Endothelial cell of umbilical vein (primary cell): Measurements from ENCODE around the gene MPZ. TPM values are rescaled to one million over a fixed set of nuclear protein-coding genes. Genes with fewer than 3 reads are reported as not detected.

Experiments used
- BruUV-seq: library from RNA; stranded (reverse); fragments of 400-500 nt; replicated peaks from 2 replicates; lab custom pipeline; 2021; lab: Mats Ljungman, UMichigan
- CTCF ChIA-PET: fragments of 300-600, 350-600 bp; sonication (Branson Sonifier 250); formaldehyde crosslinking; loops from one replicate; lab custom pipeline; 2021; ENCODE audit warnings: antibody characterized with exemption, inconsistent platforms; lab: Charles Lee
- POLR2A ChIA-PET: fragments of 300-600, 350-600 bp; sonication (Branson Sonifier 250); formaldehyde crosslinking; loops from one replicate; lab custom pipeline; 2021; ENCODE audit warnings: antibody characterized with exemption, inconsistent platforms; lab: Charles Lee
- DNase-seq: peaks from one replicate; pipeline ENCODE4 v3.0.0-alpha.2; 2011; ENCODE audit warnings: low read depth, low spot score
- FAIRE-seq: peaks from 2 replicates; lab custom pipeline; 2011; peaks lifted over from hg19 to GRCh38; lab: Jason Lieb, UNC
- H2AFZ ChIP-seq: 2 replicates; pipeline ENCODE4 v1.6.0; 2012; ENCODE audit warnings: low read depth, low read length, control low read depth, inconsistent platforms
- H3K27ac ChIP-seq: 2 replicates; pipeline ENCODE4 v1.5.1; 2011; ENCODE audit warnings: low read depth, mild to moderate bottlenecking, control low read depth, low read length, moderate library complexity; ENCODE audit not compliant: insufficient read depth
- H3K27me3 ChIP-seq, 2 experiments: 2 replicates each; pipeline versions ENCODE4 v1.6.0 to v1.6.1; 2011; ENCODE audit warnings: low read length in 2 of 2, mixed read lengths in 1 of 2; ENCODE audit not compliant: control insufficient read depth in 2 of 2, insufficient read depth in 2 of 2
- H3K36me3 ChIP-seq, 2 experiments: 2 replicates in 1 of 2; 3 replicates in 1 of 2; pipeline ENCODE4 v1.5.1; 2011; ENCODE audit warnings: low read length in 2 of 2, mild to moderate bottlenecking in 1 of 2, moderate library complexity in 1 of 2; ENCODE audit not compliant: control insufficient read depth in 2 of 2, insufficient read depth in 2 of 2; ENCODE audit errors: extremely low read depth in 1 of 2
- H3K4me1 ChIP-seq: 3 replicates; pipeline ENCODE4 v1.5.1; 2011; ENCODE audit warnings: mild to moderate bottlenecking, low read length; ENCODE audit not compliant: control insufficient read depth, insufficient read depth; ENCODE audit errors: extremely low read depth
- H3K4me2 ChIP-seq: 2 replicates; pipeline ENCODE4 v1.6.1; 2011; ENCODE audit warnings: low read length, control low read depth, mixed read lengths; ENCODE audit not compliant: insufficient read depth
- H3K4me3 ChIP-seq, 3 experiments: fragments of 200-600 bp in 1 of 3; sonication (generic), shearing (Covaris generic) in 1 of 3; replicated peaks in 1 of 3; 2 replicates each; pipeline ENCODE4 v1.5.1; 2011 to 2016; ENCODE audit warnings: control low read depth in 3 of 3, low read length in 3 of 3, mild to moderate bottlenecking in 2 of 3, inconsistent platforms in 1 of 3, low read depth in 1 of 3, moderate library complexity in 1 of 3; ENCODE audit not compliant: insufficient read depth in 1 of 3
- H3K79me2 ChIP-seq: 2 replicates; pipeline ENCODE4 v1.6.0; 2012; ENCODE audit warnings: low read length, inconsistent platforms; ENCODE audit not compliant: control insufficient read depth, insufficient read depth
- H3K9ac ChIP-seq: replicated peaks from 2 replicates; pipeline ENCODE3; 2011; ENCODE audit warnings: low read length, control low read depth; ENCODE audit not compliant: insufficient read depth; ENCODE audit errors: extremely low read depth
- H3K9me1 ChIP-seq: replicated peaks from 3 replicates; pipeline ENCODE4 v1.6.0; 2011; ENCODE audit warnings: mild to moderate bottlenecking, low read length; ENCODE audit not compliant: control insufficient read depth, insufficient read depth; ENCODE audit errors: extremely low read depth
- H3K9me3 ChIP-seq: replicated peaks from 2 replicates; pipeline ENCODE4 v1.5.1; 2012; ENCODE audit warnings: low read length, inconsistent platforms; ENCODE audit not compliant: control insufficient read depth, insufficient read depth
- H4K20me1 ChIP-seq: replicated peaks from 2 replicates; pipeline ENCODE3; 2011; ENCODE audit warnings: mild to moderate bottlenecking, low read length; ENCODE audit not compliant: control insufficient read depth, insufficient read depth; ENCODE audit errors: extremely low read depth
- FOS ChIP-seq: IDR thresholded peaks from 2 replicates; pipeline ENCODE4 v1.6.1; 2011; ENCODE audit warnings: mild to moderate bottlenecking, low read length, moderate library complexity, borderline replicate concordance; ENCODE audit not compliant: insufficient read depth
- GATA2 ChIP-seq: IDR thresholded peaks from 2 replicates; pipeline ENCODE4 v1.7.0; 2011; ENCODE audit warnings: low read depth, mild to moderate bottlenecking, moderate library complexity, mixed read lengths, low read length; ENCODE audit not compliant: insufficient read length, insufficient read depth
- JUN ChIP-seq: IDR thresholded peaks from 2 replicates; pipeline ENCODE4 v1.6.1; 2011; ENCODE audit warnings: borderline replicate concordance, low read depth; ENCODE audit not compliant: insufficient read length, insufficient read depth
- MYC ChIP-seq: IDR thresholded peaks from one replicate; pipeline ENCODE4 v1.6.1; 2011; ENCODE audit warnings: mild to moderate bottlenecking, low read depth, low read length
- POLR2A ChIP-seq: IDR thresholded peaks from 2 replicates; pipeline ENCODE4 v1.6.1; 2012; ENCODE audit warnings: low read depth, mild to moderate bottlenecking, control low read depth, low read length
- POLR2AphosphoS5 ChIP-seq: IDR thresholded peaks from 2 replicates; pipeline ENCODE4 v1.6.1; 2012; ENCODE audit warnings: low read depth, mild to moderate bottlenecking, control low read depth, low read length, moderate library complexity; ENCODE audit not compliant: insufficient read depth
- dilution Hi-C: fragments of 300-500 bp; cut with MboI; formaldehyde crosslinking; loops from one replicate; pipeline ENCODE4 v1.15.0; 2019; ENCODE audit warnings: low sequenced_read_pairs; ENCODE audit not compliant: extremely low pct_ligation_motif_present
- intact Hi-C: fragments of 100-400 bp; cut with micrococcal nuclease; formaldehyde crosslinking; loops from one replicate; pipeline ENCODE4 v1.10.0; 2022
- polyA plus RNA-seq, 4 experiments: library from polyadenylated mRNA; depleted of rRNA in 3 of 4; stranded (reverse) in 3 of 4; unstranded in 1 of 4; fragments of >200 nt; gene quantifications; 2 replicates each; pipeline versions ENCODE4 v1.2.1 to v1.2.3, GENCODE V29; 2011 to 2012; ENCODE audit warnings: missing spikeins in 1 of 4
- total RNA-seq: library from RNA; stranded (reverse); gene quantifications from 2 replicates; pipeline ENCODE4 v1.2.3, GENCODE V29; 2021
- TF ChIP-seq, protein P1 (sequence below), 2 donors: IDR thresholded peaks; 1 replicate in 1 of 2; 2 replicates in 1 of 2; pipeline ENCODE4 v1.5.1; 2011; ENCODE audit warnings: low read length in 2 of 2, mild to moderate bottlenecking in 2 of 2, moderate library complexity in 2 of 2, control low read depth in 1 of 2, inconsistent platforms in 1 of 2, low read depth in 1 of 2; ENCODE audit not compliant: insufficient read depth in 1 of 2; ENCODE audit errors: extremely low read depth in 1 of 2
- TF ChIP-seq, protein P2 (sequence below): IDR thresholded peaks from 2 replicates; pipeline ENCODE4 v1.6.1; 2011; ENCODE audit not compliant: insufficient read depth, insufficient read length

MPZ gene
- total and polyA plus RNA-seq, 2 donors (not counting 3 experiments of a cell fraction or from before 2014, with no cell fraction given) = 2.0 to 7.0 TPM

DNA sequence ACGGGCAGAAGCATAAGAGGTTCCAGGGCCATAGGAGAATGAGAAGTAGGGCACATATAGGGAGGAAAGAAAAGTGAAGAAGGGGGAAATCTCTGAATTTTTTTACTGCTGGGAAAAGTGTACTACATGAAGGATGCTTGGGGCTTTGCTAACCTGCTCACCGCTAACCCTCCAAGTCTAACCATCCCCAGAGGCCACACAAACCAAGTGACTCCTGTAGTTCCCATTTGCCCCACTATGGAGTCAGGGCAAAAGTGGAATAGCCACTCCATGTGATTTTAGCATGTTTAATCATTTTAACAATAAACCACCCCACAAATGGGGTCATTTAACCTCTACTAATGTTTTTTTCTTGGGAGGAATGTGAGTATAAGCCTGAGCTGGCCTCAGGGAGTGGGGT lies 24.7 kb downstream of the MPZ start:
- Histone ChIP-seq H3K36me3 (no peaks in the 10 kb centered on the region), H3K9me1 (no peaks in the 10 kb centered on the region), H3K4me1 (no peaks in the 10 kb centered on the region), H3K4me2 (no peak overlapping the region), H3K79me2 (no peaks in the 10 kb centered on the region), H3K4me3 (no peak overlapping the region), H3K27ac (no peak overlapping the region), H2AFZ (no peak overlapping the region), H3K9me3 (no peaks in the 10 kb centered on the region), H4K20me1 (no peaks in the 10 kb centered on the region), H3K9ac (no peak overlapping the region), H3K27me3 (peaks cover 27 to 37% of the 10 kb centered on the region in 2 experiments)
- no TSS peak for BruUV-seq
- FAIRE-seq = no peak
- CTCF ChIA-PET = interaction anchor here (0.7 to 1.2 kb wide), 3 partner anchors 12 to 96 kb away, joined by 3 to 4 read pairs (median 3); no protein-coding TSS in a partner anchor
- dilution Hi-C loops (no loop called here), intact Hi-C loops (no loop called here)
- DNase-seq = no peak
- POLR2A ChIA-PET = no interaction called here
- TF ChIP-seq FOS (no peak), POLR2A (no peak), JUN (no peak), MYC (no peak), GATA2 (no peak), POLR2AphosphoS5 (no peak)
- TF ChIP-seq, protein P1, sequence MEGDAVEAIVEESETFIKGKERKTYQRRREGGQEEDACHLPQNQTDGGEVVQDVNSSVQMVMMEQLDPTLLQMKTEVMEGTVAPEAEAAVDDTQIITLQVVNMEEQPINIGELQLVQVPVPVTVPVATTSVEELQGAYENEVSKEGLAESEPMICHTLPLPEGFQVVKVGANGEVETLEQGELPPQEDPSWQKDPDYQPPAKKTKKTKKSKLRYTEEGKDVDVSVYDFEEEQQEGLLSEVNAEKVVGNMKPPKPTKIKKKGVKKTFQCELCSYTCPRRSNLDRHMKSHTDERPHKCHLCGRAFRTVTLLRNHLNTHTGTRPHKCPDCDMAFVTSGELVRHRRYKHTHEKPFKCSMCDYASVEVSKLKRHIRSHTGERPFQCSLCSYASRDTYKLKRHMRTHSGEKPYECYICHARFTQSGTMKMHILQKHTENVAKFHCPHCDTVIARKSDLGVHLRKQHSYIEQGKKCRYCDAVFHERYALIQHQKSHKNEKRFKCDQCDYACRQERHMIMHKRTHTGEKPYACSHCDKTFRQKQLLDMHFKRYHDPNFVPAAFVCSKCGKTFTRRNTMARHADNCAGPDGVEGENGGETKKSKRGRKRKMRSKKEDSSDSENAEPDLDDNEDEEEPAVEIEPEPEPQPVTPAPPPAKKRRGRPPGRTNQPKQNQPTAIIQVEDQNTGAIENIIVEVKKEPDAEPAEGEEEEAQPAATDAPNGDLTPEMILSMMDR (IDR thresholded peaks at IDR 0.05; ENCODE audit: extremely low read depth in 1 of 2, insufficient read depth in 1 of 2, low read depth in 1 of 2, low read length in 2 of 2) = no peak
- TF ChIP-seq, protein P2, sequence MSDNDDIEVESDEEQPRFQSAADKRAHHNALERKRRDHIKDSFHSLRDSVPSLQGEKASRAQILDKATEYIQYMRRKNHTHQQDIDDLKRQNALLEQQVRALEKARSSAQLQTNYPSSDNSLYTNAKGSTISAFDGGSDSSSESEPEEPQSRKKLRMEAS = no peak
